Epithelial cell of esophagus (primary cell): ENCODE data around the gene PIGU.
A peak's percentile ranks its signal among the peaks of the same experiment; 100 is the strongest.

Experiments used
- DNase-seq: peaks from one replicate; pipeline ENCODE4 v3.0.0; 2010; ENCODE audit warnings: low read depth
- H3K4me3 ChIP-seq: 2 replicates; pipeline ENCODE4 v1.5.1; 2011; ENCODE audit warnings: mild to moderate bottlenecking, low read length, control low read depth
- TF ChIP-seq, protein P1 (sequence below): IDR thresholded peaks from 2 replicates; pipeline ENCODE4 v1.5.1; 2011; ENCODE audit warnings: low read depth, mild to moderate bottlenecking, low read length, control low read depth, inconsistent platforms; ENCODE audit not compliant: insufficient read depth; ENCODE audit errors: missing control alignments

The PIGU gene

DNA sequence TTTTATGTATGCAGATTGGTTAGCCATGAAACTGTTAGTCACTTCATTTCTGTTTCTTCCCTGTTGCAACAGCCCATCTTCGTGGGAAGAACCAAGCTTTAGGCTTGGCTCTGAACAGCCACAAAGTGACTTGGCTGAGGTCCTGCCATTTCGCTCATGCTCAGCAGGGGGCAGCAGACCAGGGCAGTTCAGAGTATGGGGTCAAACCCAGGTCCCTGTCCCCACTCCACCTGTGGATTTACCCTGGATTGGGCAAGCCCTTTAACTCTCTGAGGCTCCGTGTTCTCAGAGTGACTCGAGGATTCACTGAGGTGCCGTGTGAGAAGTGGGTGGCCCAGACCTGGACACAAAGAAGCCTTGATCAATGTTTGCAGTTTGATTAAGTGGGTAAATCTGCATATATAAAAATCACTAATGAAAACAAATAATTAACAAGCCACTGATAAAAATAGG is 138.2 kb downstream of the PIGU start:
- no peak overlapping the region for H3K4me3 ChIP-seq
- peak; percentile 63 for DNase-seq
- TF ChIP-seq, protein P1, sequence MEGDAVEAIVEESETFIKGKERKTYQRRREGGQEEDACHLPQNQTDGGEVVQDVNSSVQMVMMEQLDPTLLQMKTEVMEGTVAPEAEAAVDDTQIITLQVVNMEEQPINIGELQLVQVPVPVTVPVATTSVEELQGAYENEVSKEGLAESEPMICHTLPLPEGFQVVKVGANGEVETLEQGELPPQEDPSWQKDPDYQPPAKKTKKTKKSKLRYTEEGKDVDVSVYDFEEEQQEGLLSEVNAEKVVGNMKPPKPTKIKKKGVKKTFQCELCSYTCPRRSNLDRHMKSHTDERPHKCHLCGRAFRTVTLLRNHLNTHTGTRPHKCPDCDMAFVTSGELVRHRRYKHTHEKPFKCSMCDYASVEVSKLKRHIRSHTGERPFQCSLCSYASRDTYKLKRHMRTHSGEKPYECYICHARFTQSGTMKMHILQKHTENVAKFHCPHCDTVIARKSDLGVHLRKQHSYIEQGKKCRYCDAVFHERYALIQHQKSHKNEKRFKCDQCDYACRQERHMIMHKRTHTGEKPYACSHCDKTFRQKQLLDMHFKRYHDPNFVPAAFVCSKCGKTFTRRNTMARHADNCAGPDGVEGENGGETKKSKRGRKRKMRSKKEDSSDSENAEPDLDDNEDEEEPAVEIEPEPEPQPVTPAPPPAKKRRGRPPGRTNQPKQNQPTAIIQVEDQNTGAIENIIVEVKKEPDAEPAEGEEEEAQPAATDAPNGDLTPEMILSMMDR = peak; percentile 88

DNA sequence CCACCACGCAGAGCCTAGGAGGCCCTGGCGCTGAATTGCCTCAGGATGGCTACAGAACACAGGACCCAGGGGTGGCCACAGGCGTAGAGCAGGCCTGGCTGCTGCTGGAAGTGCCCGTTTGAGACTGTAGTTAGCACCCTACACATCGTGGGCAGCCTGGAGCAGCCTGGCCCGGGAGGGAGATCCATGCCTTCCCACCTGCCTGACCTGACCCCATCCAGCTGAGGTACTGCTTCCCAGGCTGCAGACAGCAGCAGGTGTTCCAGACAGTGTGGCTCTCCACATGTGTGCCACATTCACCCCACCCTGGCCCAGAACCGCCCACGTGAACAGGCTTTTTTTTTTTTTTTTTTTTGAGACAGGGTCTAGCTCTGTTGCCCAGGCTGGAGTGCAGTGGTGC is 139.2 kb downstream of the PIGU start:
- TF ChIP-seq, protein P1 = no peak
- no peak for DNase-seq
- no peak overlapping the region for H3K4me3 ChIP-seq

DNA sequence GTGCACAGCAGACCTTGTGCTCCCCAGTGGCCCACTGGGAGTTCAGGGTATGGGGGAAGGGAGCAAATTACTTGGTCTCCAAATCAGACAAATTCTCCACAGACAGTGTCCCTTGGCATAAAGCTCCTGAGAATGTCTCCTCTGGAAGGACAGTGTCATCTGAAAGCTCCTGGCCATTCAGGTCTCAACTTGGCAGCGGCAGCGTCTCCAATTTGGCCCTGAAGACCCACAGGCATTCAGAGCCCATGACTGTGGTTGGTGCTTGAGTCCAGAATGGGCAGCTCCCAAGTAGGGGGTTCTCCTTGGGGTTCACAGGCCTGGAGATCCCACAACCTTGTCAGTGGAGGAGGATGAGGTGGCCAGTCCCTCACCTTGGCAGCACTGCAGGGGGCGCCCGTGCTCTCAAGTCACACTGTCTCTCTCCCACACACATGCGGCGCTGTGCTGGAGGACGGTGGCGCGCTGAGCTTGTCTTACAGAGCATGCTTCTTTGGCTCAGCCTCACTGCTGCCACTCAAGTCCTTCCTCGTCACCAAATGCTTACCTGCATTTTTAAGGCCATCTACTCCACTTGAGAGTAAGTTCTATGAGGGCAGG is 140.0 kb downstream of the PIGU start:
- TF ChIP-seq, protein P1 = peak; percentile 41
- no peak overlapping the region for H3K4me3 ChIP-seq
- peak; percentile 52 for DNase-seq

DNA sequence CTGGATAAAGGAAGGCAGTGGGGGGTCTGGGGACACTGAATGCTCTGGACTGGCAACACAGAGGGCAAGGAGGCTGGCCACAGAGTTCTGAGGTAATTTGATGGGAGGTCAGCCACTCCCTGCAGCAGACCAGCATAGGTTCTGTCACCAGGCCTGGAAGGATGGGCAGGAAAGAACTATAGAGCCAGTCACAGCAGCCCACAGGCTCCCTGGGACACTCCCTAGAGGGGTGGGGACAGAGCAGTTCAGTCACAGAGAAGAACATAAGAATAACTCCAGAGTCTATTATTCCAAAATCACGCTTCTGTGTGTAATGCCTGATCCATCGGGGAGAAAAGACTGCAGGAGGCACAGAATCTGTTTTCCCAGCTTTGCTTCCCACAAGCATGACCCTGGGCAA is 141.0 kb downstream of the PIGU start:
- H3K4me3 ChIP-seq = no peak overlapping the region
- TF ChIP-seq, protein P1 = no peak

DNA sequence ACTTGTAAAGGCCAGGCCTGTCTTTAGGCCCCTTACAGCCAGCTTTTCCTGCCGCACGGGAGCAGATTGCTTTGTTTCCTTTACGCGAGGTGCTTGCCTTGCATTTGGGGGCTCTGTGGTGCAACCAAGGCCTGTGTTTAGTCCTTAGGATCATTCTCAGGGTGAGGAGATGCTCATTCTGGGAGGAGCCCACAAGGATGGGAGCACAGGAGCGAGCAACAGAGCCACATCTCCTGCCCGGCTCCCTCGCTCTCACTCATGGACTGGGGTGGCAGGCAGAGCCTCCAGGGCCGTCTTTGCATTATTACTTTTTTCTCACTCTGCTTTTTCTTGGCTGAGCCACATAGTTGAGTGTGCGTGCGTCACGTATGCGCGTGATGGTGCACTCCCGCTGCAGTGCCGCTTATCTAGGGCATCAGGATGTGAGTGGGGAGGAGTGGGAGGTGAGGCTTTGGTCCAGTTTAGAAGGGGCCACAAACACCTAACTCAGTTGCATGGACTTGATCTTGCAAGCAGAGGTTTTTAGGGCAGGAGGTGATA is 141.5 kb downstream of the PIGU start:
- TF ChIP-seq, protein P1 = no peak
- DNase-seq = no peak
- H3K4me3 ChIP-seq = no peak overlapping the region

More for the DNA sequence above, 141.0 kb downstream of the PIGU start:
- DNase-seq = no peak

DNA sequence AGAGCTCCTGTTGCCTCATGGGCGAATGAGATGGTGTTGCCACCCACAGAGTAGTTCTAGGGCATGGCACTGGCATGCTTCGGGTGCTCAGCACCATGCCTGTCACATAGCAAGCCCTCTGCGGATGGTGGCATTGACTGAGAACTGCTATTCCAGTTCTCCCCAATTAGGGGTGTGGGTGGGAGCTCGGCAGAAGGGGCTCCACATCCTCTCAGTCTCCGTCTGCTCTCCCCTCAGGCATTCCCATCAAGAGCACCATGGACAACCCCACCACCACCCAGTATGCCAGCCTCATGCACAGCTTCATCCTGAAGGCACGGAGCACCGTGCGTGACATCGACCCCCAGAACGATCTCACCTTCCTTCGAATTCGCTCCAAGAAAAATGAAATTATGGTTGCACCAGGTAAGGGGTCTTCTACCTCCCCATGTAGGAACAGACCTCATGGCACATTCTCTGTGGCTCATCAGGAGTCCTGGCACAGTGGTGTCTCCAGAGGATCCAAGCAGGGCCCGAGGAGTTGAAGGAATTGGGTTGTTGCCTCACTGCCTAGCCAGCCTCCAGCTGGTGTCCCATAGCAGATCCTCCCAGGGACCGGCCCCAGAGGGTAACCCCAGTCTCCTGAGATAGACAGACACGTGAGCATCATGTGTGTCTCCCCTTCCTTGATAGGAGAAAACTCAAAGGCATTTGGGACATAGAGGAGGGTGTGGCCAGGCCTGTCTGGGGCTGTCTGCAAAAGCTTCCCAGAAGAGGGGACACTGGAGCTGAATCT is 142.3 kb downstream of the PIGU start:
- no peak for DNase-seq
- TF ChIP-seq, protein P1 = no peak
- H3K4me3 ChIP-seq = no peak overlapping the region

DNA sequence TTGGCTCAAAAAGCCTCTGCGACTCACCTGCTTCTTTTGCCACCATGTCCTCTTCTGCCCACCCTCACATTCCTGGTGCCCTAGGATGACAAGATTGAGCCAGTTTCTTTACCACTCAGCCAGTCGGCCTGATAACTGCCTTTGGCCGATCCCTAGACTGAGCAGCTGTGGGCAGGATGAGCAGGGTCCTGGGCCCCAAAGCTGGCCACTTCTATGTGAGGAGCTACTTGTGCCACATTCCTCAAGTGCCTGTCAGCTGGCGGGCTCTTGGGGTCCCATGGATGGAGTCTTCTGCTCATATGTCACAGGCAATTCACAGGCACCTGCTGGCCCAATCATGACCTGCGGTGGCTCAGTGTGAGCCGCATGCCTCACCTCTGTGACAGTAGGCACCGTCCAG is 144.1 kb downstream of the PIGU start:
- H3K4me3 ChIP-seq = no peak overlapping the region
- DNase-seq = no peak
- TF ChIP-seq, protein P1 = no peak
